Activated T-cell treated with anti-CD3 and anti-CD28 coated beads, Interleukin-2, amount 50 U/mL, for 4 hours (primary cell): ENCODE results near the gene DSG3. TPM values are rescaled to one million over a fixed set of nuclear protein-coding genes. Genes with fewer than 3 reads are reported as not detected.
A peak's percentile ranks its signal among the peaks of the same experiment; 100 is the strongest.
"Not testable (repeated sequence)": the region's sequence is repeated elsewhere in the genome, so short reads cannot be mapped to it uniquely, and the experiment has no call there.

ENCODE experiments used
- ATAC-seq, 2 donors: fragments of 200-7000 bp; cut with Tn5 transposase; one replicate each; pipeline ENCODE4 v1.10.0; 2021
- DNase-seq: peaks from one replicate; pipeline ENCODE4 v3.0.0-alpha.2; 2020
- H3K27me3 Mint-ChIP-seq: one replicate; pipeline ENCODE4 v1.8.0; 2021; ENCODE audit warnings: low read depth, mixed read lengths
- H3K36me3 Mint-ChIP-seq: one replicate; pipeline ENCODE4 v1.8.0; 2022; ENCODE audit warnings: mixed read lengths; ENCODE audit not compliant: insufficient read depth
- H3K4me1 Mint-ChIP-seq: one replicate; pipeline ENCODE4 v1.8.0; 2021; ENCODE audit warnings: low read depth, mixed read lengths
- H3K4me3 Mint-ChIP-seq: one replicate; pipeline ENCODE4 v1.8.0; 2021; ENCODE audit warnings: mild to moderate bottlenecking, moderate library complexity, mixed read lengths
- H3K9me3 Mint-ChIP-seq: one replicate; pipeline ENCODE4 v1.8.0; 2021; ENCODE audit warnings: mixed read lengths
- total RNA-seq, 3 donors: library from RNA; stranded (reverse); gene quantifications; one replicate each; pipeline ENCODE4 v1.2.1, GENCODE V29; 2021

DSG3 gene
- total RNA-seq, 3 donors from 2014 or later = not detected

GRCh38 chr18:31492671-31493070 lies 45.1 kb downstream of the DSG3 start:
- DNase-seq (no peak), ATAC-seq (no peak)
- peaks cover 4% of the 10 kb centered on the region for H3K9me3 Mint-ChIP-seq
- no peaks in the 10 kb centered on the region for H3K4me1 Mint-ChIP-seq
- peaks cover 18% of the 10 kb centered on the region for H3K27me3 Mint-ChIP-seq
- H3K4me3 Mint-ChIP-seq = no peak overlapping the region
- no peaks in the 10 kb centered on the region for H3K36me3 Mint-ChIP-seq

GRCh38 chr18:31493171-31493570 lies 45.6 kb downstream of the DSG3 start:
- H3K9me3 Mint-ChIP-seq = peaks cover 4% of the 10 kb centered on the region
- no peaks in the 10 kb centered on the region for H3K36me3 Mint-ChIP-seq
- H3K4me3 Mint-ChIP-seq = no peak overlapping the region
- H3K27me3 Mint-ChIP-seq = peaks cover 14% of the 10 kb centered on the region
- peaks cover under 1% of the 10 kb centered on the region for H3K4me1 Mint-ChIP-seq
- no peak for DNase-seq
- ATAC-seq = no peak

- H3K9me3 Mint-ChIP-seq = peaks cover 4% of the 10 kb centered on the region
- no peak for ATAC-seq
- peaks cover 19% of the 10 kb centered on the region for H3K27me3 Mint-ChIP-seq
- peaks cover 4% of the 10 kb centered on the region for H3K4me1 Mint-ChIP-seq
- DNase-seq = no peak
- H3K36me3 Mint-ChIP-seq = no peaks in the 10 kb centered on the region
- H3K4me3 Mint-ChIP-seq = no peak overlapping the region
Observed at GRCh38 chr18:31493941-31494340, 46.4 kb downstream of the DSG3 start.

DNA sequence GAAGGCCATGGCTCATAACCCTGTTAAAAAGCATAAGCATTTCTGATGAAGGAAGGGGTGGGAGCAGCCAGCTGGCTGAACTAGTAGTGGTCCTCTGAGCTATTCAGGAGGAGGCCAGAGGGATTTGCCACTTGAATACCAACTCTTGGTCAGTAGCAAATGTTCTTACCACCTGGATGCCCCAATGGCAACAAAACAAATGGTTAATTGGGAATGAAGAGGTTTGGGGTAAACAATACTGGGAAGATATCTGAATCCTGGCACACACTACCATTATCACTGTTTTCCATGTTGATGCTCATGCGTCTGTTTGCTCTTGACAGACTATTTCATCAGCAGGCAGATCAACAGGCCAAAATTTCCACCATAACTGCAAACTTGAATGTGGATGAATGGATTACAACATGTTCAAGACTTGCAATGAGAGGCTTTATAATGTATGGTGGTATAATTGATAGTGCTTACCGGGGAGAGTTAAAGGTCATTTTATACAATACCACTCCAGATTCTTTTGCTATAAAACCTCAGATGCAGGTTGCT lies 47.2 kb downstream of the DSG3 start:
- H3K4me3 Mint-ChIP-seq, H3K9me3 Mint-ChIP-seq, H3K4me1 Mint-ChIP-seq, H3K36me3 Mint-ChIP-seq, ATAC-seq, DNase-seq: not testable (repeated sequence)
- H3K27me3 Mint-ChIP-seq = peaks cover 26% of the 10 kb centered on the region

- H3K36me3 Mint-ChIP-seq = no peaks in the 10 kb centered on the region
- H3K4me3 Mint-ChIP-seq = no peak overlapping the region
- peaks cover 7% of the 10 kb centered on the region for H3K4me1 Mint-ChIP-seq
- peaks cover 4% of the 10 kb centered on the region for H3K9me3 Mint-ChIP-seq
- H3K27me3 Mint-ChIP-seq = peaks cover 37% of the 10 kb centered on the region
- ATAC-seq (peak; percentile 20 to 43), DNase-seq (no peak)
Observed at GRCh38 chr18:31497404-31497835, 49.9 kb downstream of the DSG3 start.

DNA sequence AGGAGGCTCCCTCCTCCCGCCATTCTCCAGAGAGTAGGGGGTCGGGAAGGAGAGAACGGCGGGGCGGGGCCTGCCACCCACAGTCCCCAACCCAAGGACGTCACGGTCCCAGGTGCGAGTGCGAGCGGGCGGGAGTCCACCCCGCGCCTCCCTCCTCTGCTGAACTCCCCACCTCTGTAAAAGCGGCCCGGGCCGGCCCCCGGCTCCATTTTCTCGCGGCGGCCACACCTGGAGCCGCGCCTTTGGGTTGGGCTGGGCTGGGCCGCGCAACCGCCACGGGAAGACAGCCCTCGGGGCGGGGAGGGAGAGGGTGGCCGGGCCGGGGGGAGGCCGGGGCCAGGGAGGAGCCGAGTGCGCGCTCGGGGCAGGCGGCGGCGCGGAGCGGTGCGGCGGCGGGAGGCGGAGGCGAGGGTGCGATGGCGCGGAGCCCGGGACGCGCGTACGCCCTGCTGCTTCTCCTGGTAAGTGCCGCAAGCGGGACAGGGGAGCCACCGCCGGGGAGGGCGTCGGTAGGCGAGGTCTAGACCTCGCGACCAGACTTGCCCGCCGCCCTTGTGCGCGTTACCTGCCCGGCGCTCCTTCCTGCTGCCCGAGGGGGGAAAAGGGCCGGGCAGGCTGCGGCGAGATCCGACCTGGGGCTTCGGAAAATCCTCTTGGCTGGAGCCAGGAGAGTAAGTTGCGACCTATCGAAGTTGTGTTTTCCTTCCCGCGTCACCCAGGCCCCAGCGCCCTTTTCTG lies 50.5 kb downstream of the DSG3 start, which contains the start of gene DSG2:
Gene DSG2 (plus strand): TSS at position 342 of the 738 bp plus-strand sequence. CDS start 75 bp downstream, at position 417.
- ATAC-seq = peak; percentile 72 to 75
- peaks cover 7% of the 10 kb centered on the region for H3K4me1 Mint-ChIP-seq
- H3K36me3 Mint-ChIP-seq = no peaks in the 10 kb centered on the region
- peak within 1 kb of the TSS; percentile 70 for H3K4me3 Mint-ChIP-seq
- no peak for DNase-seq
- peaks cover 4% of the 10 kb centered on the region for H3K9me3 Mint-ChIP-seq
- H3K27me3 Mint-ChIP-seq = peaks cover 37% of the 10 kb centered on the region

DNA sequence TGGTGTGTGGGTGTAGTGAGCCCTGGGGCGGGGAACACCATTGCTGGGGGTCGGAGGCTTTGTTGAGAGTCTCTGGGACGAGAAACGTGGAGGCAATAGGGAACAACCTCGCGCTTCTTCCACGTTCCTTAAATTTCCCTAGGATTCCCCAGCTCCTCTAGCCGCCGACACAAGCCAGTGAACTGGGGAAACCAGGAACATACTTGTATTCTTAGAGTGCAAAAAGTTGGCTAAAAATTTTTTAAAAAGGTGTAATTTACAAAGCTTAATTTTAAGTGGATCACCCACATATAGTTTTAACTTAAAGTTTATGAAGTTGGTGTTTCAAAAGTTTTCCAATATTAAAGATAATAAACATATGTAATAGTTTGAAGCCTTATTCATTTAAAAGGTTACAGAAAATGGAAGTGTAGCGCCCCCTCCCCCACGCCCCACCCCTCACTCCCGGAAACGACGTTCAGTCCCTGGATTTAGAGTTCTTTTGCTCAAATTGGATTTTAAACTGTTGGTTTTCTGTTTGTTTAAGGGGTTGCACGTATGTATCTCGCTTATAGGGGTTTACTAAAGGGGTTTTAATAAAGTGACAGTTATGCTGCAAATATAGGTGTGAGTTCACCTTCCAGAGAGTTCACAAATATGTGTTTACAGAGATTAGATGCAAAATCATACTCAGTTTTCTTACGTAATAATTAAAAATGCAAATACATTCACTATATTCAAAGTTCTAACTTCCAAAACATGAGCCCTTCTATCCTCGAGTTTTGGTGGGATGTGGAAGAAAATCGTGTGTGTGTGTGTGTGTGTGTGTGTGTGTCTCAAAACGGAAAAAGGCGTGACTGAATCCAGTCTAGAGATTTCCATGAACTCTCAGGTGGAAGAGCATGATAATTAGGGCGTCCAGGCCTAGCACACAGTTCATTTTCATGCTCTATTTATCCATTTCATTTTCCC lies 51.3 kb downstream of the DSG3 start:
- DNase-seq (no peak), ATAC-seq (peak in 1 of 2 donors; percentile 16)
- no peaks in the 10 kb centered on the region for H3K36me3 Mint-ChIP-seq
- peaks cover 7% of the 10 kb centered on the region for H3K4me1 Mint-ChIP-seq
- peaks cover 37% of the 10 kb centered on the region for H3K27me3 Mint-ChIP-seq
- peak overlapping the region; percentile 70 for H3K4me3 Mint-ChIP-seq
- peaks cover 4% of the 10 kb centered on the region for H3K9me3 Mint-ChIP-seq

DNA sequence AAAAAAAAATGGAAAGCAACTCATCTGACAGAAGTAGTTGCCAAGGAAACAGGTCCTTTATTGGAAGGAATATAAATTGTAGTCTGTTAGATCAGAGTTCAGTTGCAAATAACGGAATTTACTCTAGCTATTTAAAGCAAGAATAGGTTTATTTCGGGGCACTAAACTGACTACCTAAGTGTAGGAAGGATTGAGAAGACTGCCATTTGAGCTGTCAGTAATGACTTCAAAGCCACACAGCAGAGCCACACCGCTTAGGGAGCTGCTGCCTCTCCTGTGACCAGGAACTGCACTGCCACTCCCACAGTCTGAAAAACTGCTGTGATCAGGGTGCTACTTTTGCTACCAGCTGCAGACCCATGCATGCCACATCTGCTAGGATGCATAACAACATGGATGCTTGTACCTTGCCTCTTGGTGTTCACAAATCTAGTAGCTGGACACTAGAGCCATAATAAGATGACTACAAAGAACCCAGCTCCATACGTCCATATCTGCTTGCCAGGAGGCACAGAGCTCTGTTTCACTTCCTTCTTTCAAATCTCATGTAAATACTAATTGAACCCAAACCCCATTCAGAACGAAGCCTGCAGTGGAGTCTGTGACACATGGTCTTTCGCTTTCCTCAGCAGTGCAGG lies 52.6 kb downstream of the DSG3 start:
- DNase-seq (no peak), ATAC-seq (no peak)
- Mint-ChIP-seq H3K36me3 (no peaks in the 10 kb centered on the region), H3K9me3 (no peaks in the 10 kb centered on the region), H3K4me1 (peaks cover 7% of the 10 kb centered on the region), H3K27me3 (peaks cover 37% of the 10 kb centered on the region), H3K4me3 (no peak overlapping the region)

GRCh38 chr18:31503011-31503410 lies 55.5 kb downstream of the DSG3 start:
- H3K4me1 Mint-ChIP-seq = peaks cover 7% of the 10 kb centered on the region
- H3K36me3 Mint-ChIP-seq = no peaks in the 10 kb centered on the region
- no peak overlapping the region for H3K4me3 Mint-ChIP-seq
- ATAC-seq = no peak
- no peaks in the 10 kb centered on the region for H3K9me3 Mint-ChIP-seq
- peaks cover 26% of the 10 kb centered on the region for H3K27me3 Mint-ChIP-seq
- DNase-seq = no peak

GRCh38 chr18:31504455-31505147 lies 57.1 kb downstream of the DSG3 start:
- no peaks in the 10 kb centered on the region for H3K4me1 Mint-ChIP-seq
- peaks cover 15% of the 10 kb centered on the region for H3K27me3 Mint-ChIP-seq
- no peak overlapping the region for H3K4me3 Mint-ChIP-seq
- no peak for DNase-seq
- no peaks in the 10 kb centered on the region for H3K36me3 Mint-ChIP-seq
- H3K9me3 Mint-ChIP-seq = no peaks in the 10 kb centered on the region
- ATAC-seq = no peak

GRCh38 chr18:31505156-31505555 lies 57.6 kb downstream of the DSG3 start:
- ATAC-seq = no peak

GRCh38 chr18:31506024-31506742 lies 58.6 kb downstream of the DSG3 start:
- no peaks in the 10 kb centered on the region for H3K9me3 Mint-ChIP-seq
- H3K4me1 Mint-ChIP-seq = no peaks in the 10 kb centered on the region
- DNase-seq = no peak
- H3K36me3 Mint-ChIP-seq = no peaks in the 10 kb centered on the region
- H3K4me3 Mint-ChIP-seq = no peak overlapping the region
- ATAC-seq = no peak
- peaks cover 11% of the 10 kb centered on the region for H3K27me3 Mint-ChIP-seq

More at GRCh38 chr18:31505156-31505555, 57.6 kb downstream of the DSG3 start:
- H3K4me1 Mint-ChIP-seq = no peaks in the 10 kb centered on the region
- no peak overlapping the region for H3K4me3 Mint-ChIP-seq
- H3K36me3 Mint-ChIP-seq = no peaks in the 10 kb centered on the region
- H3K9me3 Mint-ChIP-seq = no peaks in the 10 kb centered on the region
- no peak for DNase-seq
- H3K27me3 Mint-ChIP-seq = peaks cover 16% of the 10 kb centered on the region

- H3K36me3 Mint-ChIP-seq, H3K4me1 Mint-ChIP-seq, H3K9me3 Mint-ChIP-seq, ATAC-seq, H3K4me3 Mint-ChIP-seq, H3K27me3 Mint-ChIP-seq, DNase-seq: not testable (repeated sequence)
Observed at GRCh38 chr18:31507124-31507523, 59.6 kb downstream of the DSG3 start.
